SK-N-SH (cell line): Measurements from ENCODE around the gene UBE2E3. TPM values are rescaled to one million over a fixed set of nuclear protein-coding genes. Genes with fewer than 3 reads are reported as not detected.

Source experiments
- CTCF ChIA-PET: fragments of 300-600, 350-600 bp; formaldehyde crosslinking; extraction: SDS; loops from one replicate; lab custom pipeline; 2021; lab: Yijun Ruan, JAX
- POLR2A ChIA-PET: fragments of 350-600 bp; sonication (Branson Sonifier 250); formaldehyde crosslinking; extraction: SDS; loops from one replicate; lab custom pipeline; 2020; ENCODE audit warnings: antibody characterized with exemption, inconsistent platforms; lab: Yijun Ruan, JAX
- DNase-seq: peaks from one replicate; pipeline ENCODE4 v3.0.0; 2012
- H2AFZ ChIP-seq: fragments of 200-600 bp; sonication (generic); 2 replicates; pipeline ENCODE4 v1.8.1; 2016; ENCODE audit warnings: antibody characterized with exemption, mild to moderate bottlenecking, low read depth
- H3F3A ChIP-seq: fragments of 200-600 bp; sonication (generic); replicated peaks from 2 replicates; pipeline ENCODE3; 2016; ENCODE audit warnings: antibody characterized with exemption, mild to moderate bottlenecking; ENCODE audit not compliant: insufficient read depth
- H3K27ac ChIP-seq, 2 experiments: fragments of 200-500 bp in 1 of 2; fragments of 200-600 bp in 1 of 2; sonication (Bioruptor generic) in 1 of 2; sonication (generic), shearing (Covaris generic) in 1 of 2; 2 replicates each; pipeline versions ENCODE4 v1.5.1 to v1.6.1; 2014 to 2016; ENCODE audit warnings: low read depth in 2 of 2, inconsistent platforms in 1 of 2, low read length in 1 of 2, mild to moderate bottlenecking in 1 of 2, mixed read lengths in 1 of 2
- H3K27me3 ChIP-seq: fragments of 200-600 bp; sonication (generic), shearing (Covaris generic); 2 replicates; pipeline ENCODE4 v1.6.1; 2016; ENCODE audit warnings: mixed run types; ENCODE audit not compliant: insufficient read depth
- H3K36me3 ChIP-seq, 2 experiments: fragments of 200-500 bp in 1 of 2; fragments of 200-600 bp in 1 of 2; sonication (Bioruptor generic) in 1 of 2; sonication (generic) in 1 of 2; replicated peaks in 1 of 2; 2 replicates each; pipeline versions ENCODE3 to v1.5.1; 2014 to 2016; ENCODE audit warnings: low read length in 1 of 2, mild to moderate bottlenecking in 1 of 2; ENCODE audit not compliant: insufficient read depth in 2 of 2, control insufficient read depth in 1 of 2
- H3K4me1 ChIP-seq, 2 experiments: fragments of 200-500 bp in 1 of 2; fragments of 200-600 bp in 1 of 2; sonication (Bioruptor generic) in 1 of 2; sonication (generic), shearing (Covaris generic) in 1 of 2; 2 replicates each; pipeline versions ENCODE4 v1.5.1 to v1.6.1; 2014 to 2016; ENCODE audit warnings: low read depth in 1 of 2, low read length in 1 of 2, mixed run types in 1 of 2; ENCODE audit not compliant: insufficient read depth in 2 of 2, control insufficient read depth in 1 of 2
- H3K4me2 ChIP-seq: fragments of 200-600 bp; sonication (generic), shearing (Covaris generic); 2 replicates; pipeline ENCODE4 v1.6.1; 2017; ENCODE audit warnings: mixed run types
- H3K4me3 ChIP-seq, 2 experiments: fragments of 200-500 bp in 1 of 2; fragments of 200-600 bp in 1 of 2; sonication (Bioruptor generic) in 1 of 2; sonication (generic), shearing (Covaris generic) in 1 of 2; 2 replicates each; pipeline versions ENCODE4 v1.5.1 to v1.8.1; 2014 to 2016; ENCODE audit warnings: low read depth in 2 of 2, inconsistent platforms in 1 of 2, low read length in 1 of 2, mild to moderate bottlenecking in 1 of 2, mixed read lengths in 1 of 2, moderate library complexity in 1 of 2
- H3K79me2 ChIP-seq: fragments of 200-600 bp; sonication (generic); 2 replicates; pipeline ENCODE4 v1.8.1; 2017; ENCODE audit warnings: mild to moderate bottlenecking; ENCODE audit not compliant: insufficient read depth
- H3K9ac ChIP-seq: fragments of 200-600 bp; sonication (generic); 2 replicates; pipeline ENCODE4 v1.6.1; 2017; ENCODE audit warnings: mixed run types
- H3K9me2 ChIP-seq: fragments of 200-600 bp; sonication (generic); 2 replicates; pipeline ENCODE4 v1.6.1; 2017; ENCODE audit warnings: mixed run types
- H3K9me3 ChIP-seq: fragments of 200-600 bp; sonication (generic); 2 replicates; pipeline ENCODE4 v1.6.1; 2017; ENCODE audit warnings: mixed run types, mild to moderate bottlenecking, moderate library complexity
- H4K20me1 ChIP-seq: fragments of 200-600 bp; sonication (generic); 2 replicates; pipeline ENCODE4 v1.6.1; 2017; ENCODE audit warnings: mild to moderate bottlenecking, mixed run types; ENCODE audit not compliant: insufficient read depth
- CHD2 ChIP-seq: fragments of 150-350 bp; IDR thresholded peaks from 2 replicates; pipeline ENCODE4 v1.6.1; 2018; ENCODE audit warnings: low read length; ENCODE audit not compliant: partially characterized antibody
- FOSL2 ChIP-seq: IDR thresholded peaks from 2 replicates; pipeline ENCODE4 v1.4.0; 2012; ENCODE audit warnings: low read depth, mild to moderate bottlenecking, moderate library complexity, borderline replicate concordance
- FOXJ3 ChIP-seq: sonication (generic); formaldehyde crosslinking; IDR thresholded peaks from 2 replicates; pipeline ENCODE4 v1.5.1; 2020; ENCODE audit warnings: mild to moderate bottlenecking, missing genetic modification reagents
- GABPA ChIP-seq: IDR thresholded peaks from 2 replicates; pipeline ENCODE4 v1.4.0; 2012; ENCODE audit warnings: low read depth, mild to moderate bottlenecking
- JUND ChIP-seq: IDR thresholded peaks from 2 replicates; pipeline ENCODE4 v1.4.0; 2012
- MXI1 ChIP-seq: IDR thresholded peaks from 2 replicates; pipeline ENCODE4 v1.6.1; 2012; ENCODE audit warnings: mild to moderate bottlenecking, low read depth, low read length, improper control_type of control experiment
- NRF1 ChIP-seq: IDR thresholded peaks from 2 replicates; pipeline ENCODE4 v1.6.1; 2012; ENCODE audit warnings: low read depth, mild to moderate bottlenecking, low read length
- POLR2AphosphoS5 ChIP-seq: IDR thresholded peaks from 2 replicates; pipeline ENCODE4 v1.6.1; 2012; ENCODE audit warnings: low read depth, low read length
- RCOR1 ChIP-seq: fragments of 150-350 bp; IDR thresholded peaks from 2 replicates; pipeline ENCODE4 v1.6.1; 2017; ENCODE audit warnings: antibody characterized with exemption, low read length
- RFX5 ChIP-seq: IDR thresholded peaks from 2 replicates; pipeline ENCODE4 v1.6.1; 2012; ENCODE audit warnings: mild to moderate bottlenecking, improper control_type of control experiment, low read length
- YY1 ChIP-seq: IDR thresholded peaks from 2 replicates; pipeline ENCODE4 v1.4.0; 2012; ENCODE audit warnings: low read depth, mild to moderate bottlenecking
- polyA plus RNA-seq, 3 experiments: library from polyadenylated mRNA; depleted of rRNA; stranded (reverse); fragments of >200 nt; gene quantifications; 2 replicates each; pipeline ENCODE4 v1.2.3, GENCODE V29; 2012
- TF ChIP-seq, protein P1 (sequence below): IDR thresholded peaks from 2 replicates; pipeline ENCODE4 v1.6.1; 2012; ENCODE audit warnings: mild to moderate bottlenecking, low read depth, low read length, moderate library complexity
- TF ChIP-seq, protein P2 (sequence below): IDR thresholded peaks from 2 replicates; pipeline ENCODE4 v1.4.0; 2012; ENCODE audit warnings: low read depth
- TF ChIP-seq, protein P3 (sequence below): IDR thresholded peaks from 2 replicates; pipeline ENCODE4 v1.4.0; 2012; ENCODE audit warnings: low read depth, borderline replicate concordance
- TF ChIP-seq, protein P4 (sequence below): IDR thresholded peaks from 2 replicates; pipeline ENCODE4; 2012
- TF ChIP-seq, protein P5 (sequence below): IDR thresholded peaks from 2 replicates; pipeline ENCODE4 v1.4.0; 2012; ENCODE audit warnings: low read depth, borderline replicate concordance
- TF ChIP-seq, protein P6 (sequence below): fragments of 150-350 bp; IDR thresholded peaks from 2 replicates; pipeline ENCODE4 v1.6.1; 2016; ENCODE audit warnings: mild to moderate bottlenecking, low read depth, low read length

The UBE2E3 gene
- polyA plus RNA-seq, 1 of the 3 experiments (the other 2 are of a cell fraction) = 62.9 TPM

DNA sequence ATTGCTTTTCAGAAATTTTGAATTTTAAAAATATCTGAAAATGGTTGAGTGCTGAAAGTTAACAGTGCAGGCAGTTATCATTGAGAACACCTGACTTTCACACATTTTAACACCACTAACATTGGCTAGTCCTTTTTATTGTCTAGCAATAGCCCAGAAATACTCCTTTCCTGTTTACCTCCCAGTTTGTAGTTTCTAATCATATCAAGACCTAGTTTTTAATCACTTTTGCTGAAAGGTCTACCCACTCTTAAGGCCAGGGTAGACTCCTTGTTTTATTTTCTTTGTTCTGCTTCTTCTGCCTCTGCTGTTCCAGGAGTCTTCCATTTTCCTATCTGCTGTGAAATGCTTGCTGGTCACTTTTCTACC is 72.1 kb downstream of the UBE2E3 start:
- CTCF ChIA-PET = no interaction called here
- Histone ChIP-seq H3K9ac (no peak overlapping the region), H3K9me2 (no peaks in the 10 kb centered on the region), H3K4me3 (no peak overlapping the region), H3K4me2 (no peak overlapping the region), H3K27me3 (no peaks in the 10 kb centered on the region), H3K36me3 (peaks cover 0 to under 1% of the 10 kb centered on the region in 2 experiments), H3K79me2 (peaks cover 33% of the 10 kb centered on the region), H4K20me1 (peaks cover 7% of the 10 kb centered on the region), H3K27ac (no peak overlapping the region), H3K9me3 (no peaks in the 10 kb centered on the region), H2AFZ (no peak overlapping the region), H3F3A (no peaks in the 10 kb centered on the region), H3K4me1 (peaks cover 0 to 4% of the 10 kb centered on the region in 2 experiments; a peak in 2 of 4 replicates)
- no peak for DNase-seq
- POLR2A ChIA-PET = no interaction called here
- TF ChIP-seq, protein P1, sequence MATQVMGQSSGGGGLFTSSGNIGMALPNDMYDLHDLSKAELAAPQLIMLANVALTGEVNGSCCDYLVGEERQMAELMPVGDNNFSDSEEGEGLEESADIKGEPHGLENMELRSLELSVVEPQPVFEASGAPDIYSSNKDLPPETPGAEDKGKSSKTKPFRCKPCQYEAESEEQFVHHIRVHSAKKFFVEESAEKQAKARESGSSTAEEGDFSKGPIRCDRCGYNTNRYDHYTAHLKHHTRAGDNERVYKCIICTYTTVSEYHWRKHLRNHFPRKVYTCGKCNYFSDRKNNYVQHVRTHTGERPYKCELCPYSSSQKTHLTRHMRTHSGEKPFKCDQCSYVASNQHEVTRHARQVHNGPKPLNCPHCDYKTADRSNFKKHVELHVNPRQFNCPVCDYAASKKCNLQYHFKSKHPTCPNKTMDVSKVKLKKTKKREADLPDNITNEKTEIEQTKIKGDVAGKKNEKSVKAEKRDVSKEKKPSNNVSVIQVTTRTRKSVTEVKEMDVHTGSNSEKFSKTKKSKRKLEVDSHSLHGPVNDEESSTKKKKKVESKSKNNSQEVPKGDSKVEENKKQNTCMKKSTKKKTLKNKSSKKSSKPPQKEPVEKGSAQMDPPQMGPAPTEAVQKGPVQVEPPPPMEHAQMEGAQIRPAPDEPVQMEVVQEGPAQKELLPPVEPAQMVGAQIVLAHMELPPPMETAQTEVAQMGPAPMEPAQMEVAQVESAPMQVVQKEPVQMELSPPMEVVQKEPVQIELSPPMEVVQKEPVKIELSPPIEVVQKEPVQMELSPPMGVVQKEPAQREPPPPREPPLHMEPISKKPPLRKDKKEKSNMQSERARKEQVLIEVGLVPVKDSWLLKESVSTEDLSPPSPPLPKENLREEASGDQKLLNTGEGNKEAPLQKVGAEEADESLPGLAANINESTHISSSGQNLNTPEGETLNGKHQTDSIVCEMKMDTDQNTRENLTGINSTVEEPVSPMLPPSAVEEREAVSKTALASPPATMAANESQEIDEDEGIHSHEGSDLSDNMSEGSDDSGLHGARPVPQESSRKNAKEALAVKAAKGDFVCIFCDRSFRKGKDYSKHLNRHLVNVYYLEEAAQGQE = no peak
- TF ChIP-seq, protein P2, sequence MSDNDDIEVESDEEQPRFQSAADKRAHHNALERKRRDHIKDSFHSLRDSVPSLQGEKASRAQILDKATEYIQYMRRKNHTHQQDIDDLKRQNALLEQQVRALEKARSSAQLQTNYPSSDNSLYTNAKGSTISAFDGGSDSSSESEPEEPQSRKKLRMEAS = no peak
- TF ChIP-seq, protein P3, sequence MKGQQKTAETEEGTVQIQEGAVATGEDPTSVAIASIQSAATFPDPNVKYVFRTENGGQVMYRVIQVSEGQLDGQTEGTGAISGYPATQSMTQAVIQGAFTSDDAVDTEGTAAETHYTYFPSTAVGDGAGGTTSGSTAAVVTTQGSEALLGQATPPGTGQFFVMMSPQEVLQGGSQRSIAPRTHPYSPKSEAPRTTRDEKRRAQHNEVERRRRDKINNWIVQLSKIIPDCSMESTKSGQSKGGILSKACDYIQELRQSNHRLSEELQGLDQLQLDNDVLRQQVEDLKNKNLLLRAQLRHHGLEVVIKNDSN = no peak
- TF ChIP-seq FOSL2 (no peak), RFX5 (no peak), GABPA (no peak), MXI1 (no peak), POLR2AphosphoS5 (no peak), NRF1 (no peak), RCOR1 (no peak), JUND (no peak), FOXJ3 (CRISPR knock-in tag) (no peak), CHD2 (no peak), YY1 (no peak)
- TF ChIP-seq, protein P4, sequence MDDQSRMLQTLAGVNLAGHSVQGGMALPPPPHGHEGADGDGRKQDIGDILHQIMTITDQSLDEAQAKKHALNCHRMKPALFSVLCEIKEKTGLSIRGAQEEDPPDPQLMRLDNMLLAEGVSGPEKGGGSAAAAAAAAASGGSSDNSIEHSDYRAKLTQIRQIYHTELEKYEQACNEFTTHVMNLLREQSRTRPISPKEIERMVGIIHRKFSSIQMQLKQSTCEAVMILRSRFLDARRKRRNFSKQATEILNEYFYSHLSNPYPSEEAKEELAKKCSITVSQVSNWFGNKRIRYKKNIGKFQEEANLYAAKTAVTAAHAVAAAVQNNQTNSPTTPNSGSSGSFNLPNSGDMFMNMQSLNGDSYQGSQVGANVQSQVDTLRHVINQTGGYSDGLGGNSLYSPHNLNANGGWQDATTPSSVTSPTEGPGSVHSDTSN = no peak
- TF ChIP-seq, protein P5, sequence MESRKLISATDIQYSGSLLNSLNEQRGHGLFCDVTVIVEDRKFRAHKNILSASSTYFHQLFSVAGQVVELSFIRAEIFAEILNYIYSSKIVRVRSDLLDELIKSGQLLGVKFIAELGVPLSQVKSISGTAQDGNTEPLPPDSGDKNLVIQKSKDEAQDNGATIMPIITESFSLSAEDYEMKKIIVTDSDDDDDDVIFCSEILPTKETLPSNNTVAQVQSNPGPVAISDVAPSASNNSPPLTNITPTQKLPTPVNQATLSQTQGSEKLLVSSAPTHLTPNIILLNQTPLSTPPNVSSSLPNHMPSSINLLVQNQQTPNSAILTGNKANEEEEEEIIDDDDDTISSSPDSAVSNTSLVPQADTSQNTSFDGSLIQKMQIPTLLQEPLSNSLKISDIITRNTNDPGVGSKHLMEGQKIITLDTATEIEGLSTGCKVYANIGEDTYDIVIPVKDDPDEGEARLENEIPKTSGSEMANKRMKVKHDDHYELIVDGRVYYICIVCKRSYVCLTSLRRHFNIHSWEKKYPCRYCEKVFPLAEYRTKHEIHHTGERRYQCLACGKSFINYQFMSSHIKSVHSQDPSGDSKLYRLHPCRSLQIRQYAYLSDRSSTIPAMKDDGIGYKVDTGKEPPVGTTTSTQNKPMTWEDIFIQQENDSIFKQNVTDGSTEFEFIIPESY = no peak
- TF ChIP-seq, protein P6, sequence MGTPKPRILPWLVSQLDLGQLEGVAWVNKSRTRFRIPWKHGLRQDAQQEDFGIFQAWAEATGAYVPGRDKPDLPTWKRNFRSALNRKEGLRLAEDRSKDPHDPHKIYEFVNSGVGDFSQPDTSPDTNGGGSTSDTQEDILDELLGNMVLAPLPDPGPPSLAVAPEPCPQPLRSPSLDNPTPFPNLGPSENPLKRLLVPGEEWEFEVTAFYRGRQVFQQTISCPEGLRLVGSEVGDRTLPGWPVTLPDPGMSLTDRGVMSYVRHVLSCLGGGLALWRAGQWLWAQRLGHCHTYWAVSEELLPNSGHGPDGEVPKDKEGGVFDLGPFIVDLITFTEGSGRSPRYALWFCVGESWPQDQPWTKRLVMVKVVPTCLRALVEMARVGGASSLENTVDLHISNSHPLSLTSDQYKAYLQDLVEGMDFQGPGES = no peak
